GM21717 (cell line): ENCODE results near the gene MINDY2.
"Not testable (repeated sequence)": the region's sequence is repeated elsewhere in the genome, so short reads cannot be mapped to it uniquely, and the experiment has no call there.

Experiments used
- ATAC-seq: cut with Tn5 transposase; IDR thresholded peaks from one replicate; pipeline ENCODE4 v1.9.1; 2021; ENCODE audit warnings: mild to moderate bottlenecking, moderate library complexity; ENCODE audit not compliant: unreplicated experiment

Gene MINDY2

GRCh38 chr15:58749532-58750337, 21.4 kb upstream of the MINDY2 start, which contains the start of gene ADAM10:
TSS of gene ADAM10 (minus strand) at chr15:58749707. CDS start at chr15:58749534, 173 bp downstream.
- ATAC-seq = peak; percentile 83

GRCh38 chr15:58752716-58753115, 18.4 kb upstream of the MINDY2 start:
- no peak for ATAC-seq

- no peak for ATAC-seq
These were observed 15.8 kb upstream of the MINDY2 start for GRCh38 chr15:58755350-58755749.

GRCh38 chr15:58755956-58756355, 15.1 kb upstream of the MINDY2 start:
- ATAC-seq = no peak

GRCh38 chr15:58758141-58758540, 13.0 kb upstream of the MINDY2 start:
- ATAC-seq = no peak

- no peak for ATAC-seq
These were observed 10.6 kb upstream of the MINDY2 start for GRCh38 chr15:58760385-58761009.

- ATAC-seq = no peak
These were observed 10.1 kb upstream of the MINDY2 start for GRCh38 chr15:58761010-58761388.

GRCh38 chr15:58762285-58762684, 8.8 kb upstream of the MINDY2 start:
- no peak for ATAC-seq

GRCh38 chr15:58762731-58763130, 8.4 kb upstream of the MINDY2 start:
- ATAC-seq = no peak

- no peak for ATAC-seq
These were observed 6.6 kb upstream of the MINDY2 start for GRCh38 chr15:58764468-58764867.

- no peak for ATAC-seq
These were observed 4.8 kb upstream of the MINDY2 start for GRCh38 chr15:58766290-58766689.

GRCh38 chr15:58768601-58769004, 2.5 kb upstream of the MINDY2 start:
- ATAC-seq = not testable (repeated sequence)

- peak; percentile 21 for ATAC-seq
These were observed 614 bp upstream of the MINDY2 start for GRCh38 chr15:58770519-58770856.

- peak; percentile 8 for ATAC-seq
These were observed 634 bp downstream of the MINDY2 start for GRCh38 chr15:58771621-58772250.

- no peak for ATAC-seq
These were observed 1.9 kb downstream of the MINDY2 start for GRCh38 chr15:58773024-58773423.

GRCh38 chr15:58775402-58775801, 4.3 kb downstream of the MINDY2 start:
- no peak for ATAC-seq

GRCh38 chr15:58777107-58777506, 6.0 kb downstream of the MINDY2 start:
- ATAC-seq = peak; percentile 72

- no peak for ATAC-seq
These were observed 8.5 kb downstream of the MINDY2 start for GRCh38 chr15:58779554-58779953.

GRCh38 chr15:58785355-58785754, 14.3 kb downstream of the MINDY2 start:
- ATAC-seq = no peak

GRCh38 chr15:58788056-58788710, 17.1 kb downstream of the MINDY2 start:
- no peak for ATAC-seq

GRCh38 chr15:58793862-58794261, 22.8 kb downstream of the MINDY2 start:
- no peak for ATAC-seq
